ENCODE data around the gene MS4A18. TPM values are rescaled to one million over a fixed set of nuclear protein-coding genes. Genes with fewer than 3 reads are reported as not detected.

The MS4A18 gene
- total RNA-seq, 2 experiments from 2014 or later = not detected

DNA sequence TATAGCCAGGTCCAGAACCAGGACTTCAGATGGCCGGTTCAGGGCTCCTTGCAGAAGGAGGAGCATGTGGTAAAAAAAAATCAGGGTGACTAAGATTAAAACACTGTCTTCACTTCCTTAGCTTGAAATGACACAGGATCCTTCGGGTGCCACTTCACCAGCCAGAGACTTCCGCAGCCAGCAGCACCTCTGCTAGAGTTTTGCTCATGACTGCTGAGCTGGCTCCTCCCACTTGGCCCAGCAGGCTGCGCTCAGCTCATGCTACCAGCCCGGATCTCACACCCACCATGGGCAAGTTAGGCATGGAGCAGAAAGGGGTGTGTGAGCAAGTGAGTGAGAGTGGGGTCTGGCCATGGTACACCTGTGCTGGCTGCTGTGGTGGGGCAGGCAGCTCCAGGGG is 6.6 kb upstream of the MS4A18 start:
- no peak overlapping the region for H3K27ac Mint-ChIP-seq
- peaks cover 16% of the 10 kb centered on the region for H3K27me3 Mint-ChIP-seq
- no peak overlapping the region for H3K4me3 Mint-ChIP-seq
- H3K36me3 Mint-ChIP-seq = no peaks in the 10 kb centered on the region
- DNase-seq = no peak
- H3K4me1 Mint-ChIP-seq = no peaks in the 10 kb centered on the region
- no peaks in the 10 kb centered on the region for H3K9me3 Mint-ChIP-seq

DNA sequence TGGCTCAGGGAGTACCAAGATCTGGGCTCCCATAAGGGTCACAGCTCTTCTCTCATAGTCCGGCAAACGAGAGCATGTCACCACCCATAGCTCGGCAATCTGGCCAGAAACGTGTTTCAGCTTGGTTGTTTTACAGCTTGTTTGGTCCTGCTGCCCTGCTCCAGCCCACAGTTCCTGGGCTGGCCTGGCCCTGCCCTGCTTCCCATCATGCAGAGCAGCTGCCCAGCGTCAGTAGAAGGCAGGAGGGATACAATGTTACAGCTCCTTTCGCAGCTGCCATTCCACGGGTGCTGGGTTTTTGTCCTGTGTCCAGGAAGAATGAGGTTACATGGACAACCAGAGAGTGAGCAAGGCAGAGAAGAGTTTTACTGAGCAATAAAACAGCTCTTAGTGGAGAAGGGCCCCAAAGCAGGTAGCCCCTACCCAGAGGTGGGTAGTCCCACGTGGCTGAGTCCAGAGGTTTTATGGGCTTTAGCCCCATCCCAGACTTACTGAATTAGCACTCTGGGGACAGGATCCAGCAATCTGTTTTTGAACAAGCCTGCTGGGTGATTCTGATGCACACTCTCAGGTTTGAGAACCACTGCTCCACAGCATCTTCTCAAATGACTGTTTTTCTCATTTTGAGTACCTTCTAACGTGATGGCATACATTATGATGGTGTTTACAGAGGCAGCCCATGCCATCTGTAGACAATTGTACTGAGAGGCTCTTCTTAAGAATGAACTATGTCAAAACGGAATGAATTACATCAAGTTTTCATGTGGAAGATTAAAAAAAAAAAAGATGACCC is 5.8 kb upstream of the MS4A18 start:
- Mint-ChIP-seq H3K9me3 (no peaks in the 10 kb centered on the region), H3K4me1 (no peaks in the 10 kb centered on the region), H3K4me3 (no peak overlapping the region), H3K36me3 (no peaks in the 10 kb centered on the region), H3K27me3 (peaks cover 16% of the 10 kb centered on the region), H3K27ac (no peak overlapping the region)
- DNase-seq = no peak

DNA sequence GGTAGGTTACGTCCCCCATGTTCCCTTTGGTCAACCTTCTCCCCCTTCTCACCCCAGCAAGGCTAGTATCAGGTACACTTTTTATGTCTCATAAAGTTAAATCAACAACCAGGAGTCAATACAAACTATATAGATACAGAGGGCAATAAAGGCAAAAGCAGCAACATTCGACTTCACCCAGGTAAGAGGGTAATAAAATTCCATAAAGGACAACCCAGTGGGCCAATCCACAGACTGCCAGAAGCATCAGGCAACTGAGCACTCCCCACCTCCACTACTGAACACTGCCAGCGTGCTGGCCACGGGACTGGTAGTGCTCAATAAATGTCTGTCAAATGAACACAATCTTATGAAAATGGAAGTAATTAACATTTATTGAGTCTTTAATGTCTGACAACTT is 5.1 kb upstream of the MS4A18 start:
- Mint-ChIP-seq H3K4me3 (no peak overlapping the region), H3K27me3 (peaks cover 13% of the 10 kb centered on the region), H3K36me3 (no peaks in the 10 kb centered on the region), H3K27ac (no peak overlapping the region), H3K4me1 (no peaks in the 10 kb centered on the region), H3K9me3 (no peaks in the 10 kb centered on the region)
- DNase-seq = no peak

DNA sequence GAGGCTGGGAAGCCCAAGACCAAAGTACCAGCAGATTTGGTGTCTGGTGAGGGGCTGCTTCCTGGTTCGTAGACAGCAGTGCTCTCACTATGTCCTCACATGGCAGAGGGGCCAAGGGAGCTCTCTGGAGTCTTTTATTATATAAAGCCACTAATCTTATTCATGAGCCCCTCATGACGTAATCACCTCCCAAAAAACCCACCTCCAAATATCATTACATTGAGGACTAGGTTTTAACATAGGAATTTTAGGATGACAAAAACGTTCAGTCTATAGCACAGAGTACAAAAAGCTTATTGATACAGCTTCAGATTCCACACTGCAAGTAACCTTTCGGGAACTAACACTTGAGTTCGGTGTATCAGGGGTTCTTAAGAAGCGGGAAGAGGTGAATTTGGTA is 4.1 kb upstream of the MS4A18 start:
- Mint-ChIP-seq H3K9me3 (no peaks in the 10 kb centered on the region), H3K27me3 (peaks cover 9% of the 10 kb centered on the region), H3K4me1 (no peaks in the 10 kb centered on the region), H3K36me3 (no peaks in the 10 kb centered on the region), H3K4me3 (no peak overlapping the region), H3K27ac (no peak overlapping the region)
- DNase-seq = no peak

DNA sequence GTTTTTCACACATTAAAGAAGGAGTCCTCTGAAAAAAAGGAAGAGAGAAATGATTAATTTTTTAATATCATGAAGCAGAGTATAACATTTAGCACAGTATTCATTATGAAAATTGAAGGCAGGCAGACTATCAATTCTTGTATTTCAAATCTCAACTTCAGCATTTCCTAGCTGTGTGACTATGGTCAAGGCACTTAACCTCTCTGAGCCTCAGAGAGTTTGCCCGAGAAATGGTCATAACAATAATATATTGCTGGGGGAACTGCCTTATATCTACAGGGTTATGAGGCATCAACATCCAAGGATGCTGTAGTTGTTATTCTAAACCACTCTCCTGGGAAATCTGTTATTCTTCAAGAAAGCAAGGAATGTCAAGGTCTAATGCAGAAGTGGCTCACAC is 1.1 kb downstream of the MS4A18 start:
- no peak overlapping the region for H3K4me3 Mint-ChIP-seq
- peaks cover 17% of the 10 kb centered on the region for H3K27me3 Mint-ChIP-seq

DNA sequence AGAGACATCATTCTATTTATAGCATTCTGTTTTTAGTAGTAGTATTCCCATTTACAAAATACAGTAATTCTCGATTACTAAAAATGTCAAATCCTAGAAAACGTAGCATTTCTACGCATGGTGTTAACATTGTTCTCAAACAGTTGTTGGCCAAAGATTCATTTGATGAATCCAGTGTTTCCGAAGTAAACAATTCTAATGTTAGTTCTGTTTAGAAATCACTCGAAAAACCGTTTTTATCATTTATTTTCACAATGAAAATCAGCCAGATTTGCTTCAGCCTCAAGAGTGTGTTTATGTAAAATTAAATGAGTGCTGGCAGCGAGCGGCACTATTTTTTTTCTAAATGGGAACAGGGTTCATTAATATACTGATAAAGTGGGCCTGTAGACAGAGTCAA is 7.1 kb downstream of the MS4A18 start:
- no peak overlapping the region for H3K4me3 Mint-ChIP-seq
- no peak for DNase-seq
- no peaks in the 10 kb centered on the region for H3K4me1 Mint-ChIP-seq
- H3K27me3 Mint-ChIP-seq = peaks cover 14% of the 10 kb centered on the region
- no peaks in the 10 kb centered on the region for H3K9me3 Mint-ChIP-seq
- no peak overlapping the region for H3K27ac Mint-ChIP-seq
- no peaks in the 10 kb centered on the region for H3K36me3 Mint-ChIP-seq

More for the DNA sequence above, 1.1 kb downstream of the MS4A18 start:
- no peaks in the 10 kb centered on the region for H3K4me1 Mint-ChIP-seq
- no peak for DNase-seq
- H3K36me3 Mint-ChIP-seq = no peaks in the 10 kb centered on the region
- no peaks in the 10 kb centered on the region for H3K9me3 Mint-ChIP-seq
- H3K27ac Mint-ChIP-seq = no peak overlapping the region

DNA sequence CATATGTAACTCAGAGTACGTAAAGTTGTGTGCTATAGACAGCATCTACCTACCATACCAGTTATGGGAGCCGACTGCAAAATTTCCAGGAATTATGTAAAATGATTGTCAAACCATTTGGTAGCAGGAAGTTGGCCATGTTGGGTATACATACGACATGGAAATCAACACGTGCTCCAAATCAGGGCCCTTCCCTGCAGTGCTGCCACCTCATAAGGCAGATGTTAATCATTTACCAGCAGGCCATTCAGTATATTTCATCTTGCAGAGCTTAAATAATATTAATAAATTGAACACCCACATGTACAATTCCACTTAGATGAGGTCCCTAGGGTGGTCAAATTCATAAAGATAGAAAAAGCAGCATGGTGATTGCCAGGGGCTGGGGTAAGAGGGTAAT is 9.8 kb downstream of the MS4A18 start:
- Mint-ChIP-seq H3K9me3 (no peaks in the 10 kb centered on the region), H3K27me3 (peaks cover 13% of the 10 kb centered on the region), H3K4me3 (no peak overlapping the region), H3K36me3 (no peaks in the 10 kb centered on the region), H3K27ac (no peak overlapping the region), H3K4me1 (no peaks in the 10 kb centered on the region)
- no peak for DNase-seq

DNA sequence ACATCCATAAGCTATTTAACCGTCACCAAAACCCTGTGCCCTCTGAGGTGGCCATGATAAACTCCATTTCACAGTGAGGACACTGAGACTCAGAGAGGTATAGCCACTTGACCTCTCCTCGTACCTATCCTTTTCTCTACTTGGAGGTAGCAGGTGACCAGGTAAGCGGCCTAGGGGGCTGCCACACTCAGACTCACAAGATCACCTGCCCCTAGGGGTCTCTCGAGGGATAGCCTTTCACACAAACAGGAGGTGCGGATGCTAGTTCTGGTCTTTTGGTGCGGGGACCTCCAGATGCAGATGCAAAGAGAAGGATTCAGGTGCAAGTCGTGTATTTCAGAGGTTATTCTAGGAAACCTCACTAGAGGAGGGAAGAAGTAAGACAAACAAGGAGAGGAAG is 14.6 kb downstream of the MS4A18 start:
- Mint-ChIP-seq H3K36me3 (no peaks in the 10 kb centered on the region), H3K4me1 (no peaks in the 10 kb centered on the region), H3K4me3 (no peak overlapping the region), H3K27me3 (peaks cover 7% of the 10 kb centered on the region), H3K9me3 (no peaks in the 10 kb centered on the region), H3K27ac (no peak overlapping the region)
- no peak for DNase-seq

DNA sequence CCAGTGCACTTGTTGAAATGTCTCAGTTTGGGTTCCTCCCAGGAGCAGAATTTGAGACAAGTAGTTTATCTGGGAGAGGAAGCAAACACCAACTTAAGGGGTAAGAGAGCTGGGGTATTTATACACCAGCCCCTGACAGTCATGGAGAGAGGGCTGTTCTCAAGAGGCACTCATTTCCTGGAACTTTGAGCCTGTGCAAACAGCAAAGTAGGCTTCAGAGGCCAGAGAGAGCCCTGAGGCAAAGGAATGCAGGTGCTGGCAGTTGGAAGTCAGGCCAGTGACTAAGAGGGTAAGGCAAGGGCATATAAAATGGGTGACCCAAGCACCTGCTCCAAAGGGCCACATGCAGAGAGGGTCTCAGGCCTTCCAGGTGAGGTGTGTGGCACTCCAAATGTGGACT is 16.1 kb downstream of the MS4A18 start:
- Mint-ChIP-seq H3K36me3 (no peaks in the 10 kb centered on the region), H3K4me3 (no peak overlapping the region), H3K9me3 (no peaks in the 10 kb centered on the region), H3K27me3 (peaks cover 11% of the 10 kb centered on the region), H3K27ac (no peak overlapping the region), H3K4me1 (no peaks in the 10 kb centered on the region)
- no peak for DNase-seq

DNA sequence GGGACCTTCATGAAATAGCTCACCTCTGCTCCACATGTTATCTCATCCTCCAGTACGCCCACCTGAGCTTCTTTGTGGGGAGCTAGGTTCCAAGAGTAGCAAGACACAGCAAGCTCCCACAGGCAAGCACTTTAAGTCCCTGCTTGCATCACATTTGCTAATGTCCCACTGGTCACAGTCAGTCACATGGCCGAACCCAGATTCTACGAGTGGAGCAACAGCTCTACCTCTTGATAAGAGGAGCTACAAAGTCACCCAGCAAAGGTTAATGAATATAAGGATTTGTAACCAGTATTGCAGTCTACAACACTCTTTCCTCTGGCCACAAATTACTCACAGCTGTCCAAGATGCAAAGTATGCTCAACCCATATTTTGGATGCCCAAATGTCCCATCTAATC is 16.9 kb downstream of the MS4A18 start:
- no peak overlapping the region for H3K27ac Mint-ChIP-seq
- H3K9me3 Mint-ChIP-seq = no peaks in the 10 kb centered on the region
- peaks cover 11% of the 10 kb centered on the region for H3K27me3 Mint-ChIP-seq
- H3K4me3 Mint-ChIP-seq = no peak overlapping the region
- no peaks in the 10 kb centered on the region for H3K36me3 Mint-ChIP-seq
- H3K4me1 Mint-ChIP-seq = no peaks in the 10 kb centered on the region
- no peak for DNase-seq

DNA sequence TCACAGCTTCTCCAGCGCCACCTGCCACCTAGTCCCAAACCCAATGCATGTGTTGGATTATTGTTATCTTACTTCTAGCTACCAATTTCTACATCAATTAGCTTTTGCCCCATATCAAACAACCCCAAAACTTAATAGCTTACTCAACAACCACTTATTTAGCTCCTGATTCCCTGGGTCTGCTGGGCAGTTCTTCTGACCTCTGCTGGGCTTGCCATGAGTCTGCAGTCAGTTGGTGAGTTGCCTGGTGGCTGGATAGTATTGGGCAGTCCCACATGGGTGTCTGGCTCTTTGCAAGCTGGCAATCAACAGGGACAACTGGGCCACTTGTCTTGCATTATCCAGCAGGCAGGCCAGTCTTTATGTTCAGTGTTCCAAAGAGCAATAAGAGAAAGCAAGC is 18.5 kb downstream of the MS4A18 start:
- Mint-ChIP-seq H3K4me1 (no peaks in the 10 kb centered on the region), H3K36me3 (no peaks in the 10 kb centered on the region), H3K4me3 (no peak overlapping the region), H3K27ac (no peak overlapping the region), H3K9me3 (no peaks in the 10 kb centered on the region), H3K27me3 (peaks cover 11% of the 10 kb centered on the region)
- DNase-seq = no peak

DNA sequence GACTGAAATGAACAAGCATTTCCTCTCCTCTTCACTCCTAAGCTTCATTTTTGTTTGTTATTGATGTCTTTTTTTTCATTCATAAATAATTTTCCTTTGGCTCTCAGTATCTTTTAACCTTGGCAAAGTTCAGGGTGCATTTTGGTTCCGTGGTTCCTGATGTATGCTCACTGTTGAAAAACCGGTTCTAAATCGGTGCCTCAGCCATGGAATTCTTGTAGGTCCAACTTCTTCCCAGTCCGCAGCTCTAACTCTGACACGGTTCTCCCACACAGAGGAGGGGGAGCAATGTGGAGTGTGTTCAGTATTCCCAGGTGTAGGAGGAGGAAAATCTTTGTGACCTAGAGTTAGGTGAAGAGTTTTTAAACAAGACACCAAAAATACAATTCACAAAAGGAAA is 19.6 kb downstream of the MS4A18 start:
- no peaks in the 10 kb centered on the region for H3K4me1 Mint-ChIP-seq
- peaks cover 6% of the 10 kb centered on the region for H3K27me3 Mint-ChIP-seq
- H3K36me3 Mint-ChIP-seq = no peaks in the 10 kb centered on the region
- no peak for DNase-seq
- H3K27ac Mint-ChIP-seq = no peak overlapping the region
- no peaks in the 10 kb centered on the region for H3K9me3 Mint-ChIP-seq
- H3K4me3 Mint-ChIP-seq = no peak overlapping the region

DNA sequence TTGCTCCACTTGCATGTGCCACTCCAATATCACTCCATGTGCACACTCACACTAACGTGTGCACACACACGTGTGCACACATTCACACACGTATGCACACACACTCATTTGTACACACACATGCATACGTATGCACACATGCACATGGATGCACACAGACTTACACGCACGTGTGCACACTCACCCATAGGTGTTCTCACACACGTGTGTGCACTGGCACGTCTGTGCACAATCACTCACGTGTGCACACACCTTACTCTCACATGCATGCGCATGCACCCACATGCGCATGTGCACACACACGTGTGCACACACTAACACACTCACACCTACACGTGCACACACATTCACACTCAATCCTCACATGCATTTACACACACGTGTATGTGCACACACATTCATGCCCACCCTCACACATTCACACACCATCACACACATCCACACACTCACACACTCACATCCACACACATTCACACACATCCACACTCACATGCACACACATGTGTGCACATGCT is 22.9 kb downstream of the MS4A18 start:
- no peak for DNase-seq
- no peaks in the 10 kb centered on the region for H3K36me3 Mint-ChIP-seq
- no peaks in the 10 kb centered on the region for H3K9me3 Mint-ChIP-seq
- H3K27me3 Mint-ChIP-seq = peaks cover 16% of the 10 kb centered on the region
- H3K27ac Mint-ChIP-seq = no peak overlapping the region
- no peak overlapping the region for H3K4me3 Mint-ChIP-seq
- no peaks in the 10 kb centered on the region for H3K4me1 Mint-ChIP-seq

DNA sequence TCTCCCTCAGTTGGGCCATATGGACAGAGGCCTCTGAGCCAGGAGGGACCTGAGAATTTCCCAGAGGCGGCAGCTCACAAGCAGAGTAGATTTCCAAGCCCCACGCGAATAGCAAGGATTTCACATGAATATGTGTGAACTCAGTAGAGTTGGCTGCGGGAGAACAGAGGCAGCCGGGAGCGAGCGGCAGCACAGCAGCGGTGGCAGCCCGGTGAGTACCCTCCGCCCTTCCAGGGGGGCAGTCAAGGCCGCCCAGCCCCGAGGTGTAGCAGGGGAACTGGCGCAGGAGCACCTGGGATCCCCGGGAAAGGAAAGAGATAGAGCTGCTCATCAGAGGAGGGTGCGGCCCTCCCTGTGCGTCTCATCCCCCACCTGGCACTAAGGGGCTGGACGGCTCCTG is 23.7 kb downstream of the MS4A18 start:
- H3K27me3 Mint-ChIP-seq = peaks cover 21% of the 10 kb centered on the region
- H3K36me3 Mint-ChIP-seq = no peaks in the 10 kb centered on the region
- no peak for DNase-seq
- H3K9me3 Mint-ChIP-seq = no peaks in the 10 kb centered on the region
- no peaks in the 10 kb centered on the region for H3K4me1 Mint-ChIP-seq
- H3K4me3 Mint-ChIP-seq = no peak overlapping the region
- H3K27ac Mint-ChIP-seq = no peak overlapping the region

DNA sequence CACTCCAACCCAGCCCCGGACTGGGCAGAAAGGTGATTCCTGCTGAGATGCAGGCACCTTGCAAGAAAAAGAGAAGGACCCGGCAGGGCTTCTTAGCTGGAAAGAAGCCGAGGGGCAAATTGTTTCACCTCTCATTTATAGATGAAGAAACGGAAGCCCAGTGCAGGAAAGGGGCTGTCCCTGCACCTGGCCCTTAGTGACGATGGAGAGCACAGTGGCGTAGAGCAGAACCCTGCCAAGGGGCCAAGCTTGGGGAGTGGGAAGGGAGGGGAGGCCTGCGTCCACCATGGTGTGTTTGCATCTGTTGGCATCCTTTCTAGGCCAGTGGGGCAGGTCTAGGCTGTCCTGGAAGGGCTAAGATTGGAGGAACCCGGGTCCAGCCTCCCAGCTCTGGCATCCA is 24.3 kb downstream of the MS4A18 start:
- DNase-seq = no peak
- H3K27me3 Mint-ChIP-seq = peaks cover 23% of the 10 kb centered on the region
- no peak overlapping the region for H3K4me3 Mint-ChIP-seq
- no peaks in the 10 kb centered on the region for H3K4me1 Mint-ChIP-seq
- no peaks in the 10 kb centered on the region for H3K9me3 Mint-ChIP-seq
- no peaks in the 10 kb centered on the region for H3K36me3 Mint-ChIP-seq
- no peak overlapping the region for H3K27ac Mint-ChIP-seq

DNA sequence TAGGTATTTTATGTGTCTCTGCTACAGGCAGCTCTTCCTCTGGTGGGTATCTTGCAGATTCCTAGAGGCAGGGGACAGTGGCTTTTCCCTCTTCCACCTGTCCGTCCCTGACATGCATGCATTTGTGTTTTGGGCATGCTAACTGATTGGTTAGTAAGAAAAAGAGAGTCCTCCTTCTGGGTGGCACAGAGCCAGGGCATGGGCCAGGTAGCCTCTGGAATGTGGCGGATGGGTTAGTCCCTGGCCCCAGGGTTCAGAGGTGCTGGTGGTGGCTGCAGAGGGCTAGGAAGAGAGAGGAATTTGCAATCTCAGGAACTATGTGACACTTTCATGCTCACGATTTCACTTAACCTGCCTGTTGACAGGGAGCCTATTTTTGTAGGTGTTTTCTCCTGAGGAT is 26.4 kb downstream of the MS4A18 start:
- Mint-ChIP-seq H3K4me3 (no peak overlapping the region), H3K27me3 (peaks cover 20% of the 10 kb centered on the region), H3K9me3 (no peaks in the 10 kb centered on the region)

More for the DNA sequence above, 26.4 kb downstream of the MS4A18 start:
- no peaks in the 10 kb centered on the region for H3K36me3 Mint-ChIP-seq
- no peak for DNase-seq
- H3K4me1 Mint-ChIP-seq = no peaks in the 10 kb centered on the region
- no peak overlapping the region for H3K27ac Mint-ChIP-seq

Measured in activated naive CD8-positive, alpha-beta T cell treated with anti-CD3 and anti-CD28 coated beads for 36 hours (primary cell).